ENCODE measurements around the gene LHFPL6.

- no peak for TF ChIP-seq CTCF (IDR thresholded peaks at IDR 0.05)
- no peak for TF ChIP-seq POLR2A (IDR thresholded peaks at IDR 0.05)
Observed at GRCh38 chr13:39462906-39463305, 140.1 kb downstream of the LHFPL6 start.

All from prostate gland (tissue), 2 donors.